Measurements from ENCODE around the gene PELI2.

PELI2 gene

GRCh38 chr14:56349960-56350359, 231.7 kb downstream of the PELI2 start:
- DNase-seq (ENCODE audit: low read depth): no peak
